Fibroblast of the aortic adventitia (primary cell): ENCODE data around the gene ZC2HC1B. TPM values are rescaled to one million over a fixed set of nuclear protein-coding genes. Genes with fewer than 3 reads are reported as not detected.

Experiments used
- DNase-seq: peaks from one replicate; pipeline ENCODE4 v3.0.0-alpha.2; 2010; ENCODE audit warnings: low read depth
- H3K4me3 ChIP-seq: 2 replicates; pipeline ENCODE4 v1.5.1; 2011; ENCODE audit warnings: low read depth, mild to moderate bottlenecking, control low read depth, low read length, moderate library complexity
- total RNA-seq: library from RNA; depleted of rRNA; stranded (reverse); fragments of >200 nt; gene quantifications from 2 replicates; pipeline ENCODE4 v1.2.3, GENCODE V29; 2012; ENCODE audit warnings: low replicate concordance
- TF ChIP-seq, protein P1 (sequence below): IDR thresholded peaks from 2 replicates; pipeline ENCODE4 v1.5.1; 2011; ENCODE audit warnings: mild to moderate bottlenecking, low read length, control low read depth, inconsistent platforms; ENCODE audit not compliant: insufficient read depth

ZC2HC1B gene
- total RNA-seq, 1 donor, result not detected

DNA sequence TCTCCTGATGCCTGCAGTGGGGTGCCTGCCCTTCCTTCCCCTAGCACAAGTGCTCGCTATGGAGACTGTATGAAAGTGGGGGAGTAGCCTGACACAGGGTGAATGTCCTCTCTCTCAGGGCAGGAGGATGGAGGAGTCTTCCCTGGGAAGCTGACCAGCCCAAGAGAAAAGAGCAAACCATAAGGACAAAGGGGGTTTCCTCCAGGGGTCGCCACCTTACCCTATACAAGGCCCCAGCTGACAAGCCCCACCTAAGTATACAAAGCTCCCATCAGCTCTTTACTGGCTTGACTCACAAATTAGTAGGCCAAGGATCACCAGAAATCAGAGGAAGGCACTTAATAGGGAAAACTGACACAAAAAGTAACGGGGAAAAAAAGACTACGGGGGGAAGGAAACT, 89.6 kb downstream of the ZC2HC1B start:
- DNase-seq, result no peak
- H3K4me3 ChIP-seq, result no peak overlapping the region
- TF ChIP-seq, protein P1, sequence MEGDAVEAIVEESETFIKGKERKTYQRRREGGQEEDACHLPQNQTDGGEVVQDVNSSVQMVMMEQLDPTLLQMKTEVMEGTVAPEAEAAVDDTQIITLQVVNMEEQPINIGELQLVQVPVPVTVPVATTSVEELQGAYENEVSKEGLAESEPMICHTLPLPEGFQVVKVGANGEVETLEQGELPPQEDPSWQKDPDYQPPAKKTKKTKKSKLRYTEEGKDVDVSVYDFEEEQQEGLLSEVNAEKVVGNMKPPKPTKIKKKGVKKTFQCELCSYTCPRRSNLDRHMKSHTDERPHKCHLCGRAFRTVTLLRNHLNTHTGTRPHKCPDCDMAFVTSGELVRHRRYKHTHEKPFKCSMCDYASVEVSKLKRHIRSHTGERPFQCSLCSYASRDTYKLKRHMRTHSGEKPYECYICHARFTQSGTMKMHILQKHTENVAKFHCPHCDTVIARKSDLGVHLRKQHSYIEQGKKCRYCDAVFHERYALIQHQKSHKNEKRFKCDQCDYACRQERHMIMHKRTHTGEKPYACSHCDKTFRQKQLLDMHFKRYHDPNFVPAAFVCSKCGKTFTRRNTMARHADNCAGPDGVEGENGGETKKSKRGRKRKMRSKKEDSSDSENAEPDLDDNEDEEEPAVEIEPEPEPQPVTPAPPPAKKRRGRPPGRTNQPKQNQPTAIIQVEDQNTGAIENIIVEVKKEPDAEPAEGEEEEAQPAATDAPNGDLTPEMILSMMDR, result no peak

DNA sequence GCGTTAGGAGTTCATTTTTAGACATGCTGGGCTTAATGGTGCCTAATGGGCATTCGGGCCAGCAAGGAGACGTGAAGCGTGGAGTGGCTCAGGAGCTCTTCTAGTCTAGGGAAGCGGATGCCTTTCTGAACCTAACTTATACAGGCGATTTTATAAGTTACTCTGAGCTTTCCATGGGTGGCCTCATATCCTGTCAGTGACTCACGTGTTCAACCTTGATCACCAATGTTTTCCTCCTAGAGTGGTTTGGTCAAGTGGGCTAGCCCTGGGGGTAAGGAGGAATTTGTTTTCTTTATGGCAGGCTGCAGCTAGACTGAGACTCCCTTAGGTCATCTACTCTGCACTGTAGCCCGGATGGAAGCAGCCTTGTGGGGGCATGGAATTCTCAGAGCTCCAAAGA, 91.7 kb downstream of the ZC2HC1B start:
- TF ChIP-seq, protein P1, result no peak
- DNase-seq, result no peak
- H3K4me3 ChIP-seq, result no peak overlapping the region

DNA sequence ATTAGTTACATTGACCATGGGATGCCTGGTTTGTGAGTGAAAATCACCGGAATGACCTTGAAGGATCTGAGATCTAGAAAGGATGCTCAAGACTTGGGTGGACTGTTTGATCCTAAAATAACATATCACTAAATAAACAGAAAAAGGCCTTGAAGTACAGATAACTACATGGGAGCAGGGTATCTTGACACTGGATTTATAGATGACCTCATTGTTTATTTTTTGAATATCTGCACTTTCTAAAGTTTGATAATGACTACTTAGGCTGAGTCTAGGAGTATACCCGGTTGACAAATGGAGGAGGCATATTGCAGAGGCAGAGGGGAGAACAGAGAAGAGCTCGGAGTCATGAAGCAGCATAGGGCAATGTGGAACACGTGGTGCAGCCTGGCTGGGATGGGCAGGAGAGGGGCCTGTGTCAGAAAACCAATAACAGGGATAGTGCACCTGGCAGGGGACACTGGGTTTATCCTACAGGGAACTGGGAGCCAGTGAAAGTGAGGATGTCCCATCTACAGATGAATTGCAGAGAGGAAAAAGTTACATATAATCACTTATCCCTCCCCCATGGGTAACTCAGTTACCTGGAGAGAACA, 93.5 kb downstream of the ZC2HC1B start:
- no peak overlapping the region for H3K4me3 ChIP-seq
- no peak for DNase-seq
- TF ChIP-seq, protein P1, result no peak

DNA sequence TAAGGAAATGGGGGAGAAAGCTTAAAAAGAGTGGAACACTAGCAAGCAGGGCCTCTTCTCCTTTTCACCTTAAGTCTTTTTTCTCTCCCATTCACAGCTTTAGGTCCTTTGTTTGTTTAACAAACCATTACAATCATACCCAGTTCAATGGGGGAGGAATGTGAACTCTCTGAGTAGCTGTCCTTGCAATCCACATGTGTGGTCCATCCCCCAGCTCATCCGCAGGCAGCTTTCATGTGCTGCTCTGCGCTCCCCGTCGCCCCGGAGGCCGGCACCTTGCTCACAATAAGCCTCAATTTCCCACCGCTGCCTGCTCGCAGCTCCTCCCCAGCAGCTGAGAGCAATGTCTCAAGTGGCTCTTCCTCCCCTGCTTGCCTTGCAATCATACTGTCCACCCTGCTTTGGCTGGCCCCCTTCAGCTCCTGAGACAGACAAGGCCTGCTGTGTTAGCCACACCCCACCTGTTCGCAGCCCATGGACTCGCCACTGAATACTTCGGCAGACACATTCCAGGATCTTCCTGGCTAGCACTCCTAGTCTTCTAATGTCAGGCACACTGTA, 94.6 kb downstream of the ZC2HC1B start:
- TF ChIP-seq, protein P1, result no peak
- no peak for DNase-seq
- H3K4me3 ChIP-seq, result no peak overlapping the region

DNA sequence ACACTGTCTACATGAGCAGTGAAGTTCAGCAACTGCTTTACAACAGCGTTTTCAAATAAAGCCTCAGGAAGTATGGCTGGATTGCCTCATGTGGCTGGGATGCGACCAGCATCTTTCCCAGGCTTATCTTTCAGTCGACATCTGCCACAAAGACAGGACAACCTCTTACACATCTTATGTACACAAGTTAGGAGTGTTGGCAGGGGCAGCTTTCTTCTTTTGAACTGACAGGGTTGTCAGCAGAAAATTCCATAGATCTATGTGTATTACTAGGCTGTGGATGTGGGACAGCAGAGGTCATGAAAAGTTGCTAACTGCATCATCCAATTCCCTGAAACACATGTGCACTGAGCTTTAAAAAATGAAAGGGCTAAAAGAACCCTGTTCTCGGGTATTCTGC, 95.7 kb downstream of the ZC2HC1B start:
- H3K4me3 ChIP-seq, result no peak overlapping the region
- TF ChIP-seq, protein P1, result no peak
- no peak for DNase-seq

DNA sequence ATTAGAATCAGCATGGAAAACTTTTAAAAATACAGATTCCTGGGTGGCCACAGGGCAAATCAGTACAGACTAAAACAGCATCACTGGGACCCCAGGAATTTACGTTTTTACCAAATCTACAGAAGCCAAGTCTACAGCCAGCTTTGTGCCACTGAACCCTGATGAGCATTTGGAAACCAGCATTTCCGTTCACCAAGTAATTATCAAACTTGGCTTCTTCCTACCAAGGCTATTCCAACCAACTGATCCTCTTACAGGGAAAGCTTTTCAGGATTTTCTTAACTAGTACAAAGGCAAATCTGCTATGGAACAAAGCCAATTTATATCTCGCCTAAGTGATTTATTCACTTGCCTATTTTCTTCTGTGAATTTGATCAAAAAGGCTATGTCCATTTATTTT, 96.8 kb downstream of the ZC2HC1B start:
- DNase-seq, result no peak
- H3K4me3 ChIP-seq, result no peak overlapping the region
- TF ChIP-seq, protein P1, result no peak
